ENCODE results near the gene ARAF. TPM values are rescaled to one million over a fixed set of nuclear protein-coding genes. Genes with fewer than 3 reads are reported as not detected.

ARAF gene
- total and polyA plus RNA-seq, 2 donors (not counting 3 experiments of a cell fraction or from before 2014, with no cell fraction given): 62.7 to 69.5 TPM

- Histone ChIP-seq H3K9me1 (replicated peaks; ENCODE audit: control insufficient read depth, extremely low read depth, insufficient read depth, low read length) (no peaks in the 10 kb centered on the region), H3K4me1 (ENCODE audit: control insufficient read depth, extremely low read depth, insufficient read depth, low read length) (peaks cover 8% of the 10 kb centered on the region), H3K36me3 (ENCODE audit: control insufficient read depth in 2 of 2, extremely low read depth in 1 of 2, insufficient read depth in 2 of 2, low read length in 2 of 2) (no peaks in the 10 kb centered on the region), H3K4me2 (ENCODE audit: insufficient read depth, low read length) (no peak overlapping the region), H3K9me3 (replicated peaks; ENCODE audit: control insufficient read depth, insufficient read depth, low read length) (no peaks in the 10 kb centered on the region), H3K79me2 (ENCODE audit: control insufficient read depth, insufficient read depth, low read length) (no peaks in the 10 kb centered on the region), H3K9ac (replicated peaks; ENCODE audit: extremely low read depth, insufficient read depth, low read length) (no peak overlapping the region), H3K27ac (ENCODE audit: insufficient read depth, low read depth, low read length) (no peak overlapping the region), H3K27me3 (ENCODE audit: control insufficient read depth in 2 of 2, insufficient read depth in 2 of 2, low read length in 2 of 2) (no peaks in the 10 kb centered on the region), H4K20me1 (replicated peaks; ENCODE audit: control insufficient read depth, extremely low read depth, insufficient read depth, low read length) (no peaks in the 10 kb centered on the region), H2AFZ (ENCODE audit: low read depth, low read length) (no peak overlapping the region), H3K4me3 (replicated peaks in 1 of 3; ENCODE audit: insufficient read depth in 1 of 3, low read depth in 1 of 3, low read length in 3 of 3) (no peak overlapping the region)
- BruUV-seq (replicated peaks): no TSS peak
- CTCF ChIA-PET: no interaction called here
- no peak for DNase-seq (ENCODE audit: low read depth, low spot score)
- dilution Hi-C loops (cut with MboI; ENCODE audit: extremely low pct_ligation_motif_present, low sequenced_read_pairs) (no loop called here), intact Hi-C loops (cut with micrococcal nuclease) (no loop called here)
- FAIRE-seq: peak; percentile 69
- TF ChIP-seq POLR2AphosphoS5 (IDR thresholded peaks at IDR 0.05; ENCODE audit: insufficient read depth, low read depth, low read length) (no peak), FOS (IDR thresholded peaks at IDR 0.05; ENCODE audit: borderline replicate concordance, insufficient read depth, low read length) (no peak), MYC (IDR thresholded peaks at IDR 0.05; ENCODE audit: low read depth, low read length) (no peak), CTCF (IDR thresholded peaks at IDR 0.05; ENCODE audit: extremely low read depth in 1 of 2, insufficient read depth in 1 of 2, low read depth in 1 of 2, low read length in 2 of 2) (no peak), POLR2A (IDR thresholded peaks at IDR 0.05; ENCODE audit: low read depth, low read length) (no peak)
- POLR2A ChIA-PET: no interaction called here
These were observed 16.4 kb downstream of the ARAF start for GRCh38 chrX:47577424-47577823.

GRCh38 chrX:47577901-47578300 lies 16.9 kb downstream of the ARAF start:
- Histone ChIP-seq H3K27me3 (ENCODE audit: control insufficient read depth in 2 of 2, insufficient read depth in 2 of 2, low read length in 2 of 2) (no peaks in the 10 kb centered on the region), H3K79me2 (ENCODE audit: control insufficient read depth, insufficient read depth, low read length) (no peaks in the 10 kb centered on the region), H3K4me1 (ENCODE audit: control insufficient read depth, extremely low read depth, insufficient read depth, low read length) (peaks cover 9% of the 10 kb centered on the region), H3K9me3 (replicated peaks; ENCODE audit: control insufficient read depth, insufficient read depth, low read length) (no peaks in the 10 kb centered on the region), H3K27ac (ENCODE audit: insufficient read depth, low read depth, low read length) (no peak overlapping the region), H3K4me2 (ENCODE audit: insufficient read depth, low read length) (no peak overlapping the region), H2AFZ (ENCODE audit: low read depth, low read length) (no peak overlapping the region), H3K9me1 (replicated peaks; ENCODE audit: control insufficient read depth, extremely low read depth, insufficient read depth, low read length) (no peaks in the 10 kb centered on the region), H3K36me3 (ENCODE audit: control insufficient read depth in 2 of 2, extremely low read depth in 1 of 2, insufficient read depth in 2 of 2, low read length in 2 of 2) (no peaks in the 10 kb centered on the region), H4K20me1 (replicated peaks; ENCODE audit: control insufficient read depth, extremely low read depth, insufficient read depth, low read length) (no peaks in the 10 kb centered on the region), H3K9ac (replicated peaks; ENCODE audit: extremely low read depth, insufficient read depth, low read length) (no peak overlapping the region), H3K4me3 (replicated peaks in 1 of 3; ENCODE audit: insufficient read depth in 1 of 3, low read depth in 1 of 3, low read length in 3 of 3) (no peak overlapping the region)
- no peak for FAIRE-seq
- no peak for DNase-seq (ENCODE audit: low read depth, low spot score)
- POLR2A ChIA-PET: no interaction called here
- dilution Hi-C loops (cut with MboI; ENCODE audit: extremely low pct_ligation_motif_present, low sequenced_read_pairs) (no loop called here), intact Hi-C loops (cut with micrococcal nuclease) (no loop called here)
- CTCF ChIA-PET: no interaction called here
- TF ChIP-seq EZH2 (IDR thresholded peaks at IDR 0.05; ENCODE audit: borderline replicate concordance, low read depth, low read length, severe bottlenecking) (no peak), POLR2A (IDR thresholded peaks at IDR 0.05; ENCODE audit: low read depth, low read length) (no peak), MYC (IDR thresholded peaks at IDR 0.05; ENCODE audit: low read depth, low read length) (no peak), JUN (IDR thresholded peaks at IDR 0.05; ENCODE audit: borderline replicate concordance, insufficient read depth, insufficient read length, low read depth) (no peak), MAX (IDR thresholded peaks at IDR 0.05; ENCODE audit: insufficient read depth, insufficient read length) (no peak), GATA2 (IDR thresholded peaks at IDR 0.05; ENCODE audit: insufficient read depth, insufficient read length, low read depth, low read length) (no peak), POLR2AphosphoS5 (IDR thresholded peaks at IDR 0.05; ENCODE audit: insufficient read depth, low read depth, low read length) (no peak), CTCF (IDR thresholded peaks at IDR 0.05; ENCODE audit: extremely low read depth in 1 of 2, insufficient read depth in 1 of 2, low read depth in 1 of 2, low read length in 2 of 2) (no peak), FOS (IDR thresholded peaks at IDR 0.05; ENCODE audit: borderline replicate concordance, insufficient read depth, low read length) (no peak)
- BruUV-seq (replicated peaks): no TSS peak

Measured in endothelial cell of umbilical vein (primary cell).